GM21786 (cell line): ENCODE results near the gene LDB3.

Experiments
- ATAC-seq: cut with Tn5 transposase; IDR thresholded peaks from one replicate; pipeline ENCODE4 v1.9.1; 2021; ENCODE audit not compliant: unreplicated experiment

LDB3 gene

DNA sequence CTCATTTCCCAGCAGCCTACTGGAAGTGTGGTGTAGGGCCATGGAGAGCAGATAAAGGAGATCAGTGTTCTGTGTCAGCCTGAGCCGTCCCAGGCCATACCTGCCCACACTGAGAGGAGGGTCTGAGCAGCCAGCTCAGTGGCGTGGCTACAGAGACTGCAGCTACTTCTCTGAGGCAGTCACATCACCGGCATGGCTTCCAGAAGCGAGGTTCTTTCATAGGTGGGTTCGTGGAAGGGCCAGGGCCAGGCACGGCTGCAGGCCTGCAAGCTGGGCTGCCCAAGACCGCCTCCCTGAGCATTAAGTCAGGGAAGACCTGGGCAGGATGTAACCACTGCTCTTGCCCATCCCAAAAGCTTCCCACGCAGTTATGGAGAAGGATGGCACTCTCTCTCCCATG is 34.9 kb downstream of the LDB3 start:
- ATAC-seq = no peak

DNA sequence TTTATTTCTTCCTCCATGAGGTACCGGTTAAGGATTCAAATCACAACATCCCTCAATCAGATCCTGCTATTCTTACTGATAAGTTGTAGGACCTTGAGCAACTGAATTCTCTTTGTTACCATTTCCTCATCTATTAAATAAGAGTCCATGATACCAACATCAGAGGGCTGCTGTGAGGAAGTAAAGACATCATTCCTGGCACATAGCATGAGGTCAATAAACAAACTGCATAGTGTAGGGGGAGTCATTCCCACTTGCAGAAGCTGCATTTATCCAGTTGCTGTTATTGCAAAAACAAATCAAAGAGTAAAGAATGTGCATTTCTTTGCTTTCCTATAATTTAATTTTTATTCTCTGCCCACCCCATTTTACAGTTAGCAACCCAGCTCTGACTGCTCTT is 36.8 kb downstream of the LDB3 start:
- ATAC-seq = no peak

DNA sequence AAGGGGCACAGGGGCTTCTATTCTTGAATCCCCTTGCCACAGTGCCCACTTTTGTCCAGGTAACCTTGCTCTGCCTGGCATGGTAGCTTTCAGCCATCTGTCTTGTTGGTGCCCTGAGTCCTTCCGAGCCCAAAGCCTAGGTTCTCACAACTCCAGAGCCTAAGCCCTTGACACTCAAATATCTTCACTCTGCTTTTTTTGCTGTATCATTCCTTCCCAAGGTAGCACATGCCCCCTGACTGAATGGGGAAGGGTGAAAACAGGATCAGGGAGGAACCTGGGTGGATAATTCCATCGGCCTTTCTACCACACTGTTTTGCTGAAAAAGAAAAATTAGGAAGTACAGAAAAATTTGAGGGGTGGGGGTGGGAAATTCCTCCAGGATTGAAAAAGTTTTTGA is 37.6 kb downstream of the LDB3 start:
- ATAC-seq = no peak

DNA sequence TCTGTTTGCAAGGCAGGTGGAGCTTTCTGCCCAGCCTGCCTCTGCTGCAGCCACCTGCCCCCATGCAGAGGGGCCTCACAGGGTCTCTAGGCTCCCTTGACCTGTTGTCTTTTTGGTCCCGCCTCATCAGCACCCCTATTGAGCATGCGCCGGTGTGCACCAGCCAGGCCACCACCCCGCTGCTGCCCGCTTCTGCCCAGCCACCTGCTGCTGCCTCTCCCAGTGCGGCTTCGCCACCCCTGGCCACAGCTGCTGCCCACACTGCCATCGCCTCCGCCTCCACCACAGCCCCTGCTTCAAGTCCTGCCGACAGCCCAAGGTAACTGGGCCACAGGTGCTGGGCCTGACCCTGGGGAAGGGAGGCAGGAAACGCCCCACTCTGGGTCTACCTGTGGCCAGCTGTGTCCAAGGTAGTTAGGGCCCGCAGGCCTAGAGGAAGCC is 38.1 kb downstream of the LDB3 start:
- no peak for ATAC-seq

DNA sequence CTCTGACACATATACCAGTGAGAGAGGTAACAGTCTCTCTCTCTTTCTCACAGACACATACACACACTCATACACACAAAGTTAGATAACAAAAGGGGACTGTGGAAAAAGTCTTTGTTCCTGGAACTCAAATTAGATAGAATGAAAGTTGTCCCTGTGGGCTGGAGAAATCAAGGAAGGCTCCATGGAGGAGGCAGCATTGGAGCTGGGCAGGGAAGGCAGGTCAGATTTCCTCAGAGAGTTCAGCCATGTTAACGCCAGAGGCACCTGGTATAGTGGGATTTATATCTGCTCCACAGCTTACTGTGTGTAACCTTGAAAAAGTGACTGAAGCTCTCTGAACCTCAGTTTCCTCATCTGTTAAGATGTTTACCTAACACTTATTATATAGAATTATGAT is 38.7 kb downstream of the LDB3 start:
- ATAC-seq = no peak

DNA sequence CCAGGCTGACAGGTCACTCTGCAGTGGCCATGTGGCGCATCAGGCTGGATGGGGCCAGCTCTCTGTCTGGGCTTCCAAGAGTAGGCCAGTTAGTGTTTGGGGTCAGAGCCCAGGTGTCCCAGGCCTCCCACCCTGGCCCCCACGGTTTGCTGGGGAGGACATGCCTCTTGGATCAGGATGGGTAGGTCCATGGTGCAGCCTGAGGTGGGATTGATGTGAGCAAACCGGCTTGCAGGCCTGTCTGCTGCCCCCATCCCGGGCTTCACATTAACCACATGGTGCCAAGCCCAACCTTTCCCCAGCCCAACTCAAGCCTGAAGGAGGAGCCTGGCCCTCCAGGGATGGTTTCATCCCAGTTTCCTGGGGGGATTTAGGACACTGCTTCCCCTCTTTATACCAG is 39.2 kb downstream of the LDB3 start:
- no peak for ATAC-seq

DNA sequence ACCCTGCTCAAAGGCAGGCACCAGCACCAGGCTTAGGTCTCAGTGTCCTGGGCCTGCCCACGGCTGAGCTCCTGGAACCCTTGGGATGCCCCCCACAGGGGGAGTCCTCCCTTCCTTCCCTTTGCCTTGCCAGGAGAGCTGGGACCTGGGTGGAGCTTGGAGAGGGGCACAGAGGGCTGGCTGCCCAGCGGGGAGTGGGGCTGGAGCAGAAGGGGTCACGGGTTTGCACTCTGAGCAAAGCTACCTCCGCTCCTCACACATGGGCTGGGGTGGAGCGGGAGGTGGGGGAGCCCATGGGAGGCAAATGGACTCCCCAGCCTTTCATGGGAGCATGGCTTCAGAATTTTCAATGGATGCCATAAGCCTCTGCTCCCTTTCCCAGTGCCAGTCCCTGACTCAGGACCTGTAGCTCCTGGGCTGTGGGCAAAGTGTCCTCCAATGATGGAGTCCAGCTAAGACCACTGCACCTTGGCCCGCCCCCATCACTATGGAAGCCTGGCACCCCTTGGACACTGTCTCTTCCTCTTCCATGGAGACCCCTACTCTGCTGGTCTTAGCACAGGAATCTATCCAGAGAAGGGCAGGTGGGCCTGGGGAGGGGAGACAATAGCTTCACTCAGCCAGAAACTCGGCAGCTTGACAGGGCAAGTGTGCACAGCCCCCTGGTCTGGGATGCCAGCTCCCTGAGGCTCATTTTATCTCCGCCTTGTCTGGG is 39.9 kb downstream of the LDB3 start:
- ATAC-seq = no peak

DNA sequence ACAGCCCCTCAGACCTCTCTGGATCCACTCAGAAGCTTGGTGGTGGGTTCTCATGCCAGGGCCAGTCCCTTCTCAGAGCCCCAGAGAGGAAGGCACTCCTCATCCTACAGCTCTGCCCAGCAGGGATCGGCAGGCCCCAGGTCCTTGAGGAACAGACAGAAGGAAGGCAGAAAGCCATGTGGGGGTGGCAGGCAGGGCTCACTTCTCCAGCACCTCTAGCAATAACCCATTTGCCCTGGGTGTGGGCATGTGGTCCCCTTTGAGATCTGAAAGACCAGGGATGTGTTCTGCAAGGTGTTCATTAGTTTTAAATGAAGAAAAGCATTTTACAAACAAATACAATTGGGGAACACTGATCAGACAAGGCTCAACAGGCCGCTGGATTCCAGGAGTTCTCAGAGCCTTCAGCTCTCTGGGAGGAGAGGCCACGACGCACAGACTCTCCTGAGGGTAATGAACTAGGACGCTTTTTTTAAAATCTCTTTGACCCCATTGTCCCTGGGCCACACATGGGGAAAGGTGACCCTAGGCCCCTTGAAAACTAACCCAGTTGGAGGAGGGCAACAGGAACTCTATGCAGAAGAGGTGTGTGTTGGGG is 40.6 kb downstream of the LDB3 start:
- no peak for ATAC-seq

DNA sequence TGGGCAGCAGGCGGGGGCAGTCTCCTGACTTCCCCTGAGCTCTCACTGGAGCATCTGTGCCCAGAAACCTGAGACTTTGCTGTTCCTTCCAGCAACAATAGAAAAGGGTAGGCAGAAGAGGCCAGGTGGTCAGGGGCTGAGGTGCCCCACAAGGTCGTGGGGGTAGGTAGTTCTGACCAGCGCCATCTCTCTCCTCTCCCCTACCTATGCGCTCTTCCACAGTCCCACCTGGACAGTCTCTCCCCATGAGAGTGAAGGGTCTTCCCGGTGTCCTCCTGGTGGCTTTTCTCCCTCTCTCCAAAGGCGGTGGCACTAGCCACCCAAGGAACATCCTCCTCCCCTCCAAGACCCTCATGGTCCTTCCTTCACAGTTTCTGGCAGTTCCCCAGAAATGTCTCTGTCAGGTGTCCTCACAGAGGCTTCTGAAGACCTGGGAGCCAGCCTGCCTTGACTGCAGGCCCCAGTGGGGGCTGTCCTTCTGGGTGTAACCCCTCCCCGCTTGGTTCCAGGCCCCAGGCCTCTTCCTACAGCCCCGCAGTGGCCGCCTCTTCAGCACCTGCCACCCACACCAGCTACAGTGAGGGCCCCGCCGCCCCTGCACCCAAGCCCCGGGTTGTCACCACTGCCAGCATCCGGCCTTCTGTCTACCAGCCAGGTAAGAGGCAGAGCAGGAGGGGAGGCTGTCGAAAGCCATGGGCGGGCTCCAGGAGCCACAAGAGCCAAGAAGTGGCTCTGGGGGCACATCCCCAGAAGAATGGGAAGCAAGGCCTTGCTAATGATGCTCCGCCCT is 41.3 kb downstream of the LDB3 start:
- no peak for ATAC-seq

DNA sequence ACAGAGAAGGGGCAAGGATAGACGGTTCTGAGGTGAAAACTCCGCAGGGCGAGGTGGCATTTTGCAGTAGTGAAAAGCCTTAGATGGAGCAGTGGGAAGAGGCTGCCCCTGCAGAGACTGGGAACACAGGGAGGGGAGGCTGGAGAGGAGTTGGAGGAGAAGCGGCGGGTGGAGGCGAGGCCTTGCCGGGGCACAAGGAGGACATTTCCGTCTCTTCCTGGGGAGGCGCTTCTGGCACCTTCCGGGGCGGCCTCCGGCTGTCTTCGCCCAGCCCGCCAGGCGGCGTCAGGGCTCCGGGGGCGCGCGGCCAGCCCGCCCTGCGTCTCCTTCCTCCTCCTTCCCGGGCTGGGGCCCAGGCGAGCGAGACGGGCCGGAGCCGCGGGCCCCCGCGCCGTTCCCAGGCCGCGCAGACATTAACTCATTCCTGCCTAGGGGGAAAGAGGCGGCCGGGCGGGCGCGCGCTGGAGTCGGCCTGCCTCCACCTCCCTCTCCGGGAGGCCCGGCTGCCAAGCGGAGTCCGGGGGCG is 42.7 kb downstream of the LDB3 start:
- ATAC-seq = peak; percentile 88

DNA sequence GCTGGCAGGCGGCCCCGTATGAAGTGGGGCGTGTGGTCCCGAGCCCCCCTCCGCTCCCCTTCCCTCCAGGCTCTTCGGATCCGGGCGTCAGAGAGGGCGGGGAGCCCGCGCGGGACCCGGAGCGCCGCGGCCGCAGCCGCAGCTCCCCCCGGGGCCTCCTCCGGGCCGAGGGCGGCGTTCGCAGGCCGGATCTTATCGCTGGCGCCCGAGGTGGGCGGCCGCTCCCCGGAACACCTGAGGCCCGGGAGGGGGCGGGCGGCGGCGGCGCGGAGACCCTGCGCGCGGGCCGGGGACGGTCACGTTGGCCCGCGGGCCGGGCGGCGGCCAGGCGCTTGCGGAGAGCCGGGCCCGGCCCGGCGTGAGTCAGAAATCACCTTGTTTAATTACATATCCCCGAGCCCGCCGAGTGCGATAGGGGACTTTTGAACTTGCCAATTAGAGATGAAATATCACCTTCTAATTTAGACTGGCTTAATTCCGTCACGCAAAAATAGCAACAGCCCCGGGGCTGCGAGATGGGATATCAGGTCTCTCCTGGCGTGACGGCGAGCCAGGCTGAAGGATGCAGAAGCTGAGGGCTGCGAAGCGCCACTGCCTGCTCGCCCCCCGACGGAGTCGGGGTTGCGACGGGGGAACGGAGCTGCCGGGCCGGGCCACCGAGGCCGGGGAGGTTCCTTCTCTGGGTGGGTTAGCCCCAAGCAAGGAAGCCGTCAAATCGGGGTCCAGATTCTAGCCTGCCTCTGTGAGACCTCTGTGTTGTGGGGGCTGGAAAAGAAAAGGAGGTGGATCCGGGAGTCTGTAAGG is 43.4 kb downstream of the LDB3 start:
- ATAC-seq = peak; percentile 38

DNA sequence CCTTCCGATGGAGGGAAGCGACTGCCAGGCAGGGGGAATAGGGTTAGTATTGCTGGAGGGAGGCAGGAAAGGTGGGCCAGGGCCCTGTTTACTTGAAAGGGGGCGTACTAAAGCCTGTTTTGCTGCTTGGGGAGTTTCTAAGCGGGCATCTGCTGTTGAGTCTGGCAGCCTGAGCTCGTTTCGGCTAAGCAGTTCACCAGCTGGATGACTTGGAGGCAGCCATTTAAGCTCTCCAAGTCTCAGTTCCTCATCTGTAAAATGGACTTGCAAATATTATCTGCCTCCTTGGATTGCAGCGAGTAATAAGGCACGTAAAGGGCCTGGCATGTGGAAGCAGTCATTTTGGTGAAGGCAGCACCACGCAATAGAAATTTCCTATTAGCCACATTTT is 44.0 kb downstream of the LDB3 start:
- ATAC-seq = peak; percentile 12

DNA sequence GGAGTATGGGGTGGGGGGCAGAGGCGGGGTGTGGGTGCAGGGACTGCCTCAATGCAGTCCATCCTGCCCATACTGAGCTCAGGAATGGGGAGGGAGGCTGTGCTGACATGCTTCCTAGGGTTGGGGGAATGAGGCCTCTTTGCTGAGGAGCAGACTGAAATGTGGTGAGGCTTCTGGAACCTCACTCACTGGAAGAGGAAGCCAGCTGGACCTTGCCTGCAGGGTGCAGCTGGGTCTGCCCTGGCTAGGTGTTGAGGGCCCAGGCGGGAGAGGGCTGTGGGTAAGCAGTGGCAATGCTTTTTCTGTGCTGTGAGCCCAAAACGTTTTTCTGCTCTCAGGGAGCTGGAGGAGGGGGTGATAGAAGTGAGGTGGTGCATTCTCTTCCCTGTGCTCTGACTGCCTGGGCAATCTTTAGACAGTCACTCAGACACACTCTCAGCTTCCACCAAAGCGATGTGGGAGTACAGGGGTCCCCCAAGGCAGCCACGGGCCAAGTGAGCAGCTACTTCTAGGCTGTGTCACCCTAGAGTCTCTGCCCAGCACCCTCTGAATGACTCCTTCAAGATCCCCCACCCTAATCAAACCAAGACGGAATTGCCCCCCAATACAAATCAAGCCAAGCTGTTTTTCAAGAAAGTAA is 47.0 kb downstream of the LDB3 start:
- ATAC-seq = no peak

DNA sequence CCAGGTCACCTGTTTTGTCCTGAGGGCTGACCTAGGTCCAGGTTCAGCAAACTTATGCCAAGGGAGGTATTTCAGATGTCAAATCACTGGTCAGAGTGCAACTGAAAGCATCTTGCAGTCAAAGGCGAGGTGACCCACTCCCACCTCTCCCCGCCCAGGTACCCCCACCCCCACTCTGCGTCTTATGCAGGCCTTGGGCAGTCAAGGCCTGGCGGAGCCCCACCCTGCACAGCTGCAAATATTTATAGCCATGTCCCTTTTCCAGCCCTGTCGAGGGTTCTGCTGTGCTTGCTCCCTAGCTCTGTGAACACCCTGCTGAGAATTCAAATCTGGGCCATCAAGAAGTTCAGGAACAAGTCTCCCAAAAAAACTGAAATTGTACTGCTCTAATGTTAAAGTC is 47.5 kb downstream of the LDB3 start:
- no peak for ATAC-seq

DNA sequence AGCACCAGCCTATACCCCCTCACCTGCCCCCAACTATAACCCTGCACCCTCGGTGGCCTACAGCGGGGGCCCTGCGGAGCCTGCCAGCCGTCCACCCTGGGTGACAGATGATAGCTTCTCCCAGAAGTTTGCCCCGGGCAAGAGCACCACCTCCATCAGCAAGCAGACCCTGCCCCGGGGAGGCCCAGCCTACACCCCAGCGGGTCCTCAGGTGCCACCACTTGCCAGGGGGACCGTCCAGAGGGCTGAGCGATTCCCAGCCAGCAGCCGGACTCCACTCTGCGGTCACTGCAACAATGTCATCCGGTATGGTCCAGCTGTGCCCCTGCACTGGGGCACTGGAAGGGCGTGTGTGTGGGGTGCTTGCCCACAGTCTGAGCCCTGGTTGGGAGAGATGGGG is 48.2 kb downstream of the LDB3 start:
- ATAC-seq = no peak

DNA sequence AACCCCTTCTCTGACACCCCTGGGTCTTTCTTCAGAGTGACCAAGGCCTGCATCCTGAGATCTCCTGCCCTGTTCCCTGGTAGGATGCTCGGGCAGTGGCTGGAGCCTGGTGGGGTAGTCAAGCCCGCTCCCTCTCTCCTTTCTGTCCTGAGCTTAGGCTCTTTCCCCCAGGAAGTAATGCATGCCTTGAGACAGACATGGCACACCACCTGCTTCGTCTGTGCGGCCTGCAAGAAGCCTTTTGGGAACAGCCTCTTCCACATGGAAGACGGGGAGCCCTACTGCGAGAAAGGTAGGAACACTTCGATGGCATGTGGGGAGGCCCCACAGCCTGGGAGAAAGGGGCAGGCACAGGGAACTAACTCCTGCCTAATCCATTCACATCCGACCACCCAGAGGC is 50.2 kb downstream of the LDB3 start:
- ATAC-seq = no peak

DNA sequence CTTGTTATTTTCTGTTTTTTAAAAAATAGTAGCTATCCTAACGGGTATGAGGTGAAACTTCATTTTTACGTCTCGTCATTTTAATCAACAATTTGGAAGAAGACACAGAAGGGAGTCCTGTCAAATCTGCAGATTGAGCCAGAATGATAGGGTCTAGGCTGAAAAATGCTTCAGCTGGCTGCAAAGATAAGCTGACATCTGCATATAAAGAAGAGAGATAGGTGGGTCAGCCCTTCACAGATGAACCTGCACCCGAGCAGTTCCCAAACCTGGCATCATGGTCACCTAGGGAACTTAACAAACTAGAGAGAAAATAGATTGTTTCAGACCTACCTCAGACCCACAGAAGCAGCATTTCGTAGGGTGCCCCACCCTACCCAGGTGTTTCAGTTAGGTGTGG is 52.9 kb downstream of the LDB3 start:
- no peak for ATAC-seq

DNA sequence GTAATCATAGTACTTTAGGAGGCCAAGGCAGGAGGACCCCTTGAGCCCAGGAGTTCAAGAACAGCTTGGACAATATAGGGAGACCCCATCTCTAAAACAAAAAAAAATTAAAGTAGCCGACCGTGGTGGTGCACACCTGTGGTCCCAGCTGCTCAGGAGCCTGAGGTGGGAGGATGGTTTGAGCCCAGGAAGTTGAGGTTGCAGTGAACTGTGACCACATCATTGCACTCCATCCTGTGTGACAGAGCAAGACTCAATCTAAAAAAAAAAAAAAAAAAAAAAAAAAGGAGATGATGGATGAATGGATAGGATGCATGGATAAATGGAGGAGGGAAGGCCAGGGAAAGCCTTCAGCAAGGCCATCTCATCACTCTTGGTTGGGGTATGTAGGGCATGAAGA is 54.7 kb downstream of the LDB3 start:
- ATAC-seq = no peak

DNA sequence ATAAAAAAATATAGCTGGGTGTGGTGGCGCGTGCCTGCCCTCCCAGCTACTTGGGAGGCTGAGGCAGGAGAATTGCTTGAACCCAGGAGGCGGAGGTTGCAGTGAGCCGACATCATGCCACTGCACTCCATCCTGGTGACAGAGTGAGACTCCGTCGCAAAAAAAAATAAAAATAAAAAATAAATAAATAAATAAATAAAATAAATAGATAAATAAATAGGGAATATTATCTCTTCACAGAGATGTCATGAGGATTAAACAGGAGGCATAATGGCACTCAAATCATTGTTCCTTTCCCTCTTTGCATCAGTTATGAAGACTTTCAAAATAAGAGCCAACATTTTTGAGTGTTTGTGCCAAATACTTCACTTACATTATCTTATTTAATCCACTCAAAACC is 56.1 kb downstream of the LDB3 start:
- no peak for ATAC-seq

DNA sequence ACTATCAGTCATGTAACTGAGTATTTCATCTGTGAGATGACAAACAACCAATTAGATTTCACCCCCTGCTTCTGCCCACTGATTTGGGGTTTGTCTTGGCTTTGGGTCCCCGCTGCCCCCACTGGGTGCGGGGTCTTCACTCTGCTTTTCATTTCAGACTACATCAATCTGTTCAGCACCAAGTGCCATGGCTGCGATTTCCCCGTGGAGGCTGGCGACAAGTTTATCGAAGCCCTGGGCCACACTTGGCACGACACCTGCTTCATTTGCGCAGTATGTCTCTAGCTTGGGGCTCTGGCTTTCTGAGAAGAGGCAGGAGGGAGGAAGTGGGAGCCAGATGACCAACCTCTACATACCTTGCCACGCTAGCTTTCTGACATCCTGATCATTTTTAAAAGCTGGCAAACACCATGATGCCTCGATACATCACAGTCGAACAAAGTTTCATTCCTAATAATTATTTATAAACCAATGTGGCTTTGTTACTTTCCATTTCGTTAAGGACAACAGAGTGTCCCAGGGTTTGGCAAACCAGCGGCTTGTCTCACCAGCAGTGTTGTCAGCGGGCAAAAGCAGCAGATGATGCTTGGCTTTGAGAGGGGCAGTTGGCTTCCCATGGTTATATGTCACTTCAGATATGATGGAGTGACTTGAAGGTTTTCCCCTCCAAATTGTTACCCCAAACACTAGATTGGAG is 57.8 kb downstream of the LDB3 start:
- no peak for ATAC-seq
